Heart left ventricle (tissue), 16 donors: ENCODE measurements around the gene RBM28. TPM values are rescaled to one million over a fixed set of nuclear protein-coding genes. Genes with fewer than 3 reads are reported as not detected.

Experiments
- ATAC-seq, 4 donors: fragments of 200-7000 bp; cut with Tn5 transposase; one replicate each; pipeline ENCODE4 v1.9.1; 2020 to 2022; ENCODE audit warnings: moderate library complexity in 4 of 4, mild to moderate bottlenecking in 3 of 4, moderate number of reproducible peaks in 1 of 4
- DNase-seq, 5 donors: peaks; one replicate each; pipeline ENCODE4 v3.0.0-alpha.2; 2020
- H3K27ac ChIP-seq, 12 donors: fragments of 200-600 bp; sonication (generic) in 4 of 12; one replicate each; pipeline versions ENCODE4 v1.5.0 to v1.8.0; 2016 to 2022; ENCODE audit warnings: mild to moderate bottlenecking in 2 of 12
- H3K27me3 ChIP-seq, 9 donors: fragments of 200-600 bp; sonication (generic) in 2 of 9; one replicate each; pipeline versions ENCODE4 v1.5.1 to v1.8.0; 2016 to 2022; ENCODE audit warnings: mild to moderate bottlenecking in 3 of 9
- H3K36me3 ChIP-seq, 9 donors: fragments of 200-600 bp; sonication (generic) in 2 of 9; one replicate each; pipeline versions ENCODE4 v1.5.0 to v1.8.0; 2018 to 2022; ENCODE audit warnings: mild to moderate bottlenecking in 2 of 9
- H3K4me1 ChIP-seq, 12 donors: fragments of 200-600 bp; sonication (generic) in 4 of 12; one replicate each; pipeline versions ENCODE4 v1.5.0 to v1.8.0; 2016 to 2022; ENCODE audit warnings: mild to moderate bottlenecking in 3 of 12
- H3K4me3 ChIP-seq, 12 donors: fragments of 200-600 bp; sonication (generic) in 4 of 12; one replicate each; pipeline versions ENCODE4 v1.5.0 to v1.8.0; 2017 to 2022; ENCODE audit warnings: mild to moderate bottlenecking in 9 of 12, moderate library complexity in 4 of 12
- H3K9me3 ChIP-seq, 12 donors: fragments of 200-600 bp; sonication (generic) in 4 of 12; one replicate each; pipeline versions ENCODE4 v1.5.0 to v1.8.0; 2016 to 2022; ENCODE audit warnings: mild to moderate bottlenecking in 1 of 12
- POLR2A ChIP-seq, 2 donors: fragments of 450-650 bp; IDR thresholded peaks; one replicate each; pipeline ENCODE4 v1.6.1; 2017; ENCODE audit warnings: antibody characterized with exemption in 2 of 2, mild to moderate bottlenecking in 2 of 2, moderate library complexity in 2 of 2
- WGBS, 4 donors: extraction: QIAGEN DNeasy Blood & Tissue Kit in 2 of 4; methylation state at CpG; one replicate each; pipeline versions ENCODE4 v1.1.5 to v1.1.7; 2013 to 2018; 5-methylcytosine and 5-hydroxymethylcytosine counted together
- intact Hi-C, 10 donors: fragments of 100-400 bp; cut with DNase I; formaldehyde crosslinking; loops; one replicate each; pipeline versions ENCODE4 v1.11.1 to v1.14.2; 2022
- polyA plus RNA-seq, 2 donors: library from polyadenylated mRNA; stranded (reverse); fragments of 200-250 nt; gene quantifications; one replicate each; pipeline ENCODE4 v1.2.3, GENCODE V29; 2013
- total RNA-seq, 9 donors: library from RNA; depleted of rRNA in 2 of 9; stranded (reverse); fragments of >200 nt in 2 of 9; fragmentation: NEBNext Ultra II Directional in 3 of 9; extraction: Animal tissue kit (Norgen Biotek cat#: 25700) in 3 of 9; gene quantifications; one replicate each; pipeline versions ENCODE4 v1.1.0 to v1.2.4, GENCODE V29; 2016 to 2023
- TF ChIP-seq, protein P1 (sequence below), 12 donors: fragments of 200-600 bp; sonication (generic) in 4 of 12; IDR thresholded peaks; one replicate each; pipeline versions ENCODE4 v1.5.0 to v1.8.0; 2018 to 2022; ENCODE audit warnings: antibody characterized with exemption in 12 of 12, mild to moderate bottlenecking in 5 of 12
- donor health status: ischemic (EF 13 %, LVEDD 7.1; RV severe dilation, severe dysfunction).
- donor health status: healthy with polysubstance abuse.
- donor health status: DM: no; HTN: yes; CAD: no.
- donor health status: DM: no; HTN: no; CAD: no.
- donor health status: ischemic (EF 25% LVEDD 6.9; RV normal size, moderate dysfunction).
- donor health status: ischemic (EF 25% LVEDD 5.7; RV mildly dilated, moderate dysfunction).
- donor health status: healthy.
- donor health status: DM: yes; HTN: yes; CAD: no.
- donor health status: ischemic (EF 35%, LVEDD 5.7; RV mildly dilated, moderate dysfunction).
- donor health status: nonischemic (EF 11% LVEDD 7.7; RV severe dilation, severe dysfunction).
- donor health status: DM: yes; HTN: yes; CAD: no.
- donor health status: PGD.
- donor health status: ischemic (EF 29% LVEDD 5.4; RV normal size, mild dysfunction).
- donor health status: nonischemic (EF 23%, LVEDD 6.1; RV moderate dilation, normal function).

The RBM28 gene
- total and polyA plus RNA-seq, 11 donors: 12.0 to 40.2 (median 25.3) TPM

DNA sequence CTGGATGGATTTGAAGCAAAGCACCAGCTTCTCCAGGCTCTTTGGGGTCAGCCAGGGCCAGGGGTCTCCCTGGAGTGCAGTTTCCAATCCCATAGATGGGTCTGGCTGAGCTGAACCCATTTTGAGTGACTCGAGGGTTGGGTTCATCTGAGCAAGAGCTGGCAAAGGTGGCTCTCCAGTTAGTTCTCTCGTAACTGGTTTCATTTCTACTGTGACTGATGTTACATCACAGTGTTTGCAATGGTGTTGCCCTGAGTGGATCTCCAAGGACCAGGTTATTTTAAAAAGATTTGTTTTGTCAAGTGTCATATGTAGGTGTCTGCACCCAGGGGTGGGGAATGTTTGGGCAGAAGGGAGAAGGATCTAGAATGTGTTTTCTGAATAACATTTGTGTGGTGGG is 88.4 kb downstream of the RBM28 start:
- intact Hi-C loops: no loop called here
- WGBS, 4 donors: 71 to 88% (median 78%) methylated on average over 2 of the region's 2 CpGs
- peaks cover 0 to 7% (median 0%) of the 10 kb centered on the region in 9 donors for H3K27me3 ChIP-seq
- no peaks in the 10 kb centered on the region for H3K9me3 ChIP-seq
- no peak overlapping the region for H3K27ac ChIP-seq
- no peak for DNase-seq
- no peaks in the 10 kb centered on the region for H3K36me3 ChIP-seq
- H3K4me3 ChIP-seq: no peak overlapping the region
- no peaks in the 10 kb centered on the region for H3K4me1 ChIP-seq
- ATAC-seq: no peak
- TF ChIP-seq, protein P1, sequence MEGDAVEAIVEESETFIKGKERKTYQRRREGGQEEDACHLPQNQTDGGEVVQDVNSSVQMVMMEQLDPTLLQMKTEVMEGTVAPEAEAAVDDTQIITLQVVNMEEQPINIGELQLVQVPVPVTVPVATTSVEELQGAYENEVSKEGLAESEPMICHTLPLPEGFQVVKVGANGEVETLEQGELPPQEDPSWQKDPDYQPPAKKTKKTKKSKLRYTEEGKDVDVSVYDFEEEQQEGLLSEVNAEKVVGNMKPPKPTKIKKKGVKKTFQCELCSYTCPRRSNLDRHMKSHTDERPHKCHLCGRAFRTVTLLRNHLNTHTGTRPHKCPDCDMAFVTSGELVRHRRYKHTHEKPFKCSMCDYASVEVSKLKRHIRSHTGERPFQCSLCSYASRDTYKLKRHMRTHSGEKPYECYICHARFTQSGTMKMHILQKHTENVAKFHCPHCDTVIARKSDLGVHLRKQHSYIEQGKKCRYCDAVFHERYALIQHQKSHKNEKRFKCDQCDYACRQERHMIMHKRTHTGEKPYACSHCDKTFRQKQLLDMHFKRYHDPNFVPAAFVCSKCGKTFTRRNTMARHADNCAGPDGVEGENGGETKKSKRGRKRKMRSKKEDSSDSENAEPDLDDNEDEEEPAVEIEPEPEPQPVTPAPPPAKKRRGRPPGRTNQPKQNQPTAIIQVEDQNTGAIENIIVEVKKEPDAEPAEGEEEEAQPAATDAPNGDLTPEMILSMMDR (IDR thresholded peaks at IDR 0.05): no peak
- TF ChIP-seq POLR2A (IDR thresholded peaks at IDR 0.05): no peak

DNA sequence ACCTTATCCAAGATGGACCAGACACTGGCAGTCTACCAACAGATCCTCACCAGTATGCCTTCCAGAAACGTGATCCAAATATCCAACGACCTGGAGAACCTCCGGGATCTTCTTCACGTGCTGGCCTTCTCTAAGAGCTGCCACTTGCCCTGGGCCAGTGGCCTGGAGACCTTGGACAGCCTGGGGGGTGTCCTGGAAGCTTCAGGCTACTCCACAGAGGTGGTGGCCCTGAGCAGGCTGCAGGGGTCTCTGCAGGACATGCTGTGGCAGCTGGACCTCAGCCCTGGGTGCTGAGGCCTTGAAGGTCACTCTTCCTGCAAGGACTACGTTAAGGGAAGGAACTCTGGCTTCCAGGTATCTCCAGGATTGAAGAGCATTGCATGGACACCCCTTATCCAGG is 89.2 kb downstream of the RBM28 start:
- no peak overlapping the region for H3K4me3 ChIP-seq
- H3K27ac ChIP-seq: no peak overlapping the region
- H3K27me3 ChIP-seq: peaks cover 0 to 7% (median 0%) of the 10 kb centered on the region in 9 donors
- no peak for DNase-seq
- 73 to 84% (median 82%) methylated on average over 4 to 5 of the region's 5 CpGs for WGBS, 4 donors
- no peaks in the 10 kb centered on the region for H3K4me1 ChIP-seq
- no peak for ATAC-seq
- no peak for TF ChIP-seq POLR2A (IDR thresholded peaks at IDR 0.05)
- TF ChIP-seq, protein P1 (IDR thresholded peaks at IDR 0.05): no peak
- intact Hi-C loops: no loop called here
- no peaks in the 10 kb centered on the region for H3K9me3 ChIP-seq
- no peaks in the 10 kb centered on the region for H3K36me3 ChIP-seq

DNA sequence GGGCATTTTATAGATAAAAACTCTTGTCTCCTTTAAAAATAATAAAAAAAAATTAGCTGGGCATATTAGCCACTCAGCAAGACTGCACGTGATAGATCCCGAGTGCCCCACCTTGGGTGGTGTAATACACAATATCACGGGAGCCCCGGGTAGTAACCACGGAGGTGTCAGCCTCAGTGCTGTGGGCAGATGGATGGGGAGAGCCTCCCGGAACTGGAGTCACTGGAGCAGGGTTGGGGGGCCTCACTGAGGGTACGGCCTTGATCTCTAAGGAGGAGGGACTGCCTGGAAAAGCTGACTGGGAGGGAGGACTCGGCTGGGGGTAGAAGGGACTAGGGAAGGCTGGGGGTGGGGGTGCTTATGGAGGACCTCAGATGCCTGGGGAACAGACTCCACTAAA is 90.0 kb downstream of the RBM28 start:
- Histone ChIP-seq H3K9me3 (no peaks in the 10 kb centered on the region), H3K4me3 (no peak overlapping the region), H3K27me3 (peaks cover 0 to 9% (median 0%) of the 10 kb centered on the region in 9 donors), H3K4me1 (no peaks in the 10 kb centered on the region), H3K27ac (no peak overlapping the region), H3K36me3 (no peaks in the 10 kb centered on the region)
- no peak for ATAC-seq
- TF ChIP-seq POLR2A (IDR thresholded peaks at IDR 0.05): no peak
- TF ChIP-seq, protein P1 (IDR thresholded peaks at IDR 0.05): no peak
- WGBS, 4 donors: 87 to 89% (median 88%) methylated on average over 8 of the region's 8 CpGs
- intact Hi-C loops: no loop called here
- no peak for DNase-seq

DNA sequence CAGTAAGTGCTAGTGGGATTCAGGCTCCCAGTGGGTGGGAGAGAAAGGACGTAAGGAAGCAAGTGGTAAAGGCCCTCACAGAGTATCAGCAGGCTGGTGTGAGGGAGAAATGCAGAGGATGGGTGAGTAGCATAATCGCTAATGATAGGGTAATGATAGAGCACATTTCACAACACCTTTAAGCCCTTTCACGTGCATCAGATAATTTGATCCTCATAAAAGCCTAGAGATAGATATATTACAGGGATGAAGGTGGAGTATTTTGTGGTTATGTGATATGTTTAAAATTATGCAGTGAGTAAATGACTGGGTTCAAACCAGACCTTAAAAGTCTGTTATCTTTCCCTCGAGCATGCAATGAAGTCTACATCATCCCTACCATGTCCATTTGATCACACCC is 92.4 kb downstream of the RBM28 start:
- WGBS, 4 donors: 60 to 66% (median 63%) methylated on average over 4 of the region's 4 CpGs
- no peaks in the 10 kb centered on the region for H3K4me1 ChIP-seq
- no peak for ATAC-seq

More for the DNA sequence above, 92.4 kb downstream of the RBM28 start:
- Histone ChIP-seq H3K36me3 (no peaks in the 10 kb centered on the region), H3K27ac (no peak overlapping the region), H3K9me3 (no peaks in the 10 kb centered on the region), H3K27me3 (peaks cover 0 to 9% (median 0%) of the 10 kb centered on the region in 9 donors), H3K4me3 (no peak overlapping the region)
- intact Hi-C loops: no loop called here
- TF ChIP-seq POLR2A (IDR thresholded peaks at IDR 0.05): no peak
- TF ChIP-seq, protein P1 (IDR thresholded peaks at IDR 0.05): no peak
- DNase-seq: no peak

Other genes with a start within 250 kb of the RBM28 start
- gene LEP, start 102.6 kb downstream of the RBM28 start, total RNA-seq: 1 to 10 TPM in 3 of 9 donors, under 1 TPM in 3, not detected in 3; 0.13 to 8.4 (median 1.3) TPM
- under 1 TPM; 0.12 to 0.34 TPM for gene LEP, start 102.6 kb downstream of the RBM28 start, polyA plus RNA-seq
- gene PRRT4, start 17.8 kb upstream of the RBM28 start, total RNA-seq: 1 to 10 TPM in 8 of 9 donors, under 1 TPM in 1; 0.31 to 3.1 (median 1.9) TPM
- 1 to 10 TPM in 1 of 2 donors, under 1 TPM in 1; 0.51 to 2.7 TPM for gene PRRT4, start 17.8 kb upstream of the RBM28 start, polyA plus RNA-seq
- 10 to 100 TPM; 12.3 to 65.3 (median 25.7) TPM for gene IMPDH1, start 66.1 kb upstream of the RBM28 start, total RNA-seq
- 10 to 100 TPM; 16.6 to 23.6 TPM for gene IMPDH1, start 66.1 kb upstream of the RBM28 start, polyA plus RNA-seq
- gene HILPDA, start 112.0 kb upstream of the RBM28 start, total RNA-seq: 10 to 100 TPM in 3 of 9 donors, 1 to 10 TPM in 6; 6.1 to 17.7 (median 7.7) TPM
- gene HILPDA, start 112.0 kb upstream of the RBM28 start, polyA plus RNA-seq: 1 to 10 TPM; 7.5 to 8.5 TPM
- gene METTL2B, start 132.8 kb upstream of the RBM28 start, total RNA-seq: 10 to 100 TPM; 15.0 to 24.6 (median 21.4) TPM
- gene METTL2B, start 132.8 kb upstream of the RBM28 start, polyA plus RNA-seq: 10 to 100 TPM in 1 of 2 donors, 1 to 10 TPM in 1; 9.1 to 20.0 TPM